NCI-H69 (cell line): ENCODE results near the gene IQGAP1.
"Not testable (repeated sequence)": the region's sequence is repeated elsewhere in the genome, so short reads cannot be mapped to it uniquely, and the experiment has no call there.

Experiments
- DNase-seq: peaks from one replicate; lab custom pipeline; 2025; lab: John Stamatoyannopoulos, UW

IQGAP1 gene, protein sequence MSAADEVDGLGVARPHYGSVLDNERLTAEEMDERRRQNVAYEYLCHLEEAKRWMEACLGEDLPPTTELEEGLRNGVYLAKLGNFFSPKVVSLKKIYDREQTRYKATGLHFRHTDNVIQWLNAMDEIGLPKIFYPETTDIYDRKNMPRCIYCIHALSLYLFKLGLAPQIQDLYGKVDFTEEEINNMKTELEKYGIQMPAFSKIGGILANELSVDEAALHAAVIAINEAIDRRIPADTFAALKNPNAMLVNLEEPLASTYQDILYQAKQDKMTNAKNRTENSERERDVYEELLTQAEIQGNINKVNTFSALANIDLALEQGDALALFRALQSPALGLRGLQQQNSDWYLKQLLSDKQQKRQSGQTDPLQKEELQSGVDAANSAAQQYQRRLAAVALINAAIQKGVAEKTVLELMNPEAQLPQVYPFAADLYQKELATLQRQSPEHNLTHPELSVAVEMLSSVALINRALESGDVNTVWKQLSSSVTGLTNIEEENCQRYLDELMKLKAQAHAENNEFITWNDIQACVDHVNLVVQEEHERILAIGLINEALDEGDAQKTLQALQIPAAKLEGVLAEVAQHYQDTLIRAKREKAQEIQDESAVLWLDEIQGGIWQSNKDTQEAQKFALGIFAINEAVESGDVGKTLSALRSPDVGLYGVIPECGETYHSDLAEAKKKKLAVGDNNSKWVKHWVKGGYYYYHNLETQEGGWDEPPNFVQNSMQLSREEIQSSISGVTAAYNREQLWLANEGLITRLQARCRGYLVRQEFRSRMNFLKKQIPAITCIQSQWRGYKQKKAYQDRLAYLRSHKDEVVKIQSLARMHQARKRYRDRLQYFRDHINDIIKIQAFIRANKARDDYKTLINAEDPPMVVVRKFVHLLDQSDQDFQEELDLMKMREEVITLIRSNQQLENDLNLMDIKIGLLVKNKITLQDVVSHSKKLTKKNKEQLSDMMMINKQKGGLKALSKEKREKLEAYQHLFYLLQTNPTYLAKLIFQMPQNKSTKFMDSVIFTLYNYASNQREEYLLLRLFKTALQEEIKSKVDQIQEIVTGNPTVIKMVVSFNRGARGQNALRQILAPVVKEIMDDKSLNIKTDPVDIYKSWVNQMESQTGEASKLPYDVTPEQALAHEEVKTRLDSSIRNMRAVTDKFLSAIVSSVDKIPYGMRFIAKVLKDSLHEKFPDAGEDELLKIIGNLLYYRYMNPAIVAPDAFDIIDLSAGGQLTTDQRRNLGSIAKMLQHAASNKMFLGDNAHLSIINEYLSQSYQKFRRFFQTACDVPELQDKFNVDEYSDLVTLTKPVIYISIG (N-terminal part only)

DNA sequence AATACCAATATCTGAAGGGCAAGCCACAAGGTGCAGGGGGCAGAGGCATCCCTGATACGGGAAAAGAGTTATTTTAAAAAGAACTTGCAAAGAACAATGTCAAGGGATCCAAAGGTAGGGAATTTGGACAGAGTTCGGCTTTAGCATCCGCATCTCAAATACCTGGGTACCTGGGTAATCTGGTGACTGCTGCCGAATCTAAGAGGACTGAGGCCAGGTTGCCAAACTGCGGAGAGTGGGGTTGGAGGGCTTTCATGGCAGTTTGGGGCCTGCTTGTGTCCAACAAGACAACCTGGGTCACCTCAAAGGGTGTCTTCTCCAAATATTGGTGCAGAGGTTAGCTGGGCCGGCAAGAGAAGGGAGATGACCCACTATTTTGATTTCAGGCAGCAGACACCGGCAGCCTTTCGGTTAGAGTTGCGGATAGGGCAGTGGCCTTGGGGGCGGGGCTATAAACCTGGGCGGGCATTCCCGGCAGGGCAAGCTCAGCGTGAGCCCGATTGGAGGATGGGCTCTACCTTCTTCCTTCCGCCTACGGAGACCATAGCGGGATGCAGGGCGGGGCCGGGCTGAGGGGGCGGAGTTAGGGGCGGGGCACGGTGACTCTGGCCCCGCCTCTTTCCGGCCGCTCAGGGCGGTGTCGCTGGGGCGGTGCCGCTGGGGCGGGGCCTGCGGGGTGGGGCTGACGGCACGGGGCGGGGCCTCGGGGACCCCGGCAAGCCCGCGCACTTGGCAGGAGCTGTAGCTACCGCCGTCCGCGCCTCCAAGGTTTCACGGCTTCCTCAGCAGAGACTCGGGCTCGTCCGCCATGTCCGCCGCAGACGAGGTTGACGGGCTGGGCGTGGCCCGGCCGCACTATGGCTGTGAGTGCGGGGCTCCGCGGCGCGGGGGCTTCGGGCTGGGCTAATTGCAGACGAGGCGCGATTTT, at the start of gene IQGAP1:
IQGAP1 (plus strand) TSS at position 709 of the 928 bp plus-strand sequence; CDS start at position 809, 100 bp downstream.
- peak; percentile 96 for DNase-seq

DNA sequence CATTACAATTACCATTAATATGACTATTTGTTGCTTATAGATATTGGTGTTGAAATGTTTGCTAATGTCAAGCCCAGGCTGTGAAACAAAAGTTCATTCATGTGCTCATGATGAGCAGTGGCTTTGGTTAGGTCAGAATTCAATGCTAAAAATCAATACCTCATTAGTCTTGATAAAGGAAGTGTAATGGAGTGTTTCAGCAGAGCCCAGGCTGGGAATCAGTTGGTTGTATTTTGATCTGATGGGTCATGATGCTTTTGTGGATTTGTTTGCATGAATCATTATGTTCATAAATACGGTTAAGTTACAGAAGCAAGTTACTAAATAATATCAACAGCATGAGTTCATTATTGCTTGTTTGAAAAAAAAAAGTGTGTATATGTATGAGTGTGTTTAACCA, 49.5 kb upstream of the IQGAP1 start:
- DNase-seq, result no peak

DNA sequence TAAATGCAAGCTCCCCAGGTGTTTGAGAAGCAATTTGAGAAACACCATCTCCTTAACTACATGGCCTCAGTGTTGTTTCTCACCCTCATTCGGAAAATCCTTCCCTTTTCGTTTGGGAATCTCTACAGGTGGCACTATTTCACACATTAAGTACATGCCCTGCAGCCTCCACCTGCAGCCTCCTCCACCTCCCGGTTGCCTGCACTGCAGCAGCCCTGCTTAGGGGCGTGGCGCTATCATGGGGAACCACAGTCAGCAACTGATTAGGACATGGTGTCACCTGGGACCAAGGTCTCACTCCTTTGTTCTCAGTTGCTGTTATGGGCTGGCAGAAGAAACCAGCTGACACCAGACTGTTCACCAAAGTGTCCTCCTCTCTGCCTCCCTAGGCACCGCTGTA, 47.7 kb upstream of the IQGAP1 start:
- peak; percentile 78 for DNase-seq

DNA sequence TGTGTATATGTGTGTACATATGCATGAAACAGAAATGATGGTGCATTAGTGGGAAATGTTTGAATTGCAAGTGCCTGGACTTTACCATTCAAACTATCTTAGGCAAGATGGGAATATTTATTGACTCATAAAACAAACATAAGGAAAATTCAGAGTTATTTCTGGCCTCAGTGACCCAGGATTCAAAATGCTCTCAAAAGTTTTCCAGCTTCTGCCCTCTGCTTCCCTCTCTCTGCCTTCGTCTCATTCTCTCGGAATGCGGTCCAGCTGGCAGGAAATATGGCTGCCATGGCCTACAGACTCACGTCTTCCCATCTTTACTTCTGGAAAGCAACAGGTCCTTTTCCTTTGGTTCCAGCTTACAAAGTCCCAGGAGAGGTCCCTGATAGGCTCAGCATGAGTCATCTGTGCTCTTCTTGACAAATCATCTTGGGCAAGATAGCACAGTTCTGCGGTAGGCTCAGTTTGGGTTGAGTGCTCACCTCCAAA, 44.7 kb upstream of the IQGAP1 start:
- DNase-seq, result no peak

DNA sequence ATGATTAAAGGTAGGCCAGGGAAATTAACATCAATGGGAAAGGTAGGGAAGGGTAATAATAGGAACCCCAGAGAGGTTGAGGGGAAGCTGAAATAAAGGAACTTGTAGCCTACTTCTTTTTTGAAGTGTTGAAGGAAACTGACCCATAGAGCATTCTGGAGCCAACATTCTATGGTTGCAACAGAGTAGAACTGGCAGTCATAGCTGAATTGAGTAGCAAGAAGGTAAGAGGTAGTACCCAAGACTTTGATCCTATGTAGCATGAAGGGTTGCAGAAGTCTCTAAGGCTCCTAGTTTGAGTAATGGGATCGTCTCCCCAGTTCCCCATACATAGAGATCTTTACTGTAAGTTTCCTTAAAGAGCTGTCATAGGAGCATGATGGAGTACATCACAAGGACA, 43.4 kb upstream of the IQGAP1 start:
- no peak for DNase-seq

DNA sequence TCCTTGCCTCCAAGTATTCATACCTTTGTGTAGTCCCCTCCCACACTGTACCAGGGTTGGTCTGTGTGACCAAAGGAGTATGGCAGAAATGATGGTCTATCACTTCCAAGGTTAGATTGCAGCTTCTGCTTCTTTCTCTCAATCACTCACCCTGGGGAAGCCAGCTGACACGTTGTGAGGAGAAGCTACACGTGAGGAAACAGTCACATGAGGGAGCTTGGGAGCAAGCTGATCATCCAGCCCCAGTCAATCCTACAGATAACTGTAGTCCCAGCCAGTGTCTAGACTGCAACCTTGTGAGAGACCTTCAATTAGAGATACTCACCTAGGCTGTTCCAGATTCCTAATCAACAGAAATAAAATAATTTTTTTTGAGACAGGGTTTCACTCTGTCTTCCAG, 42.2 kb upstream of the IQGAP1 start:
- DNase-seq, result no peak

DNA sequence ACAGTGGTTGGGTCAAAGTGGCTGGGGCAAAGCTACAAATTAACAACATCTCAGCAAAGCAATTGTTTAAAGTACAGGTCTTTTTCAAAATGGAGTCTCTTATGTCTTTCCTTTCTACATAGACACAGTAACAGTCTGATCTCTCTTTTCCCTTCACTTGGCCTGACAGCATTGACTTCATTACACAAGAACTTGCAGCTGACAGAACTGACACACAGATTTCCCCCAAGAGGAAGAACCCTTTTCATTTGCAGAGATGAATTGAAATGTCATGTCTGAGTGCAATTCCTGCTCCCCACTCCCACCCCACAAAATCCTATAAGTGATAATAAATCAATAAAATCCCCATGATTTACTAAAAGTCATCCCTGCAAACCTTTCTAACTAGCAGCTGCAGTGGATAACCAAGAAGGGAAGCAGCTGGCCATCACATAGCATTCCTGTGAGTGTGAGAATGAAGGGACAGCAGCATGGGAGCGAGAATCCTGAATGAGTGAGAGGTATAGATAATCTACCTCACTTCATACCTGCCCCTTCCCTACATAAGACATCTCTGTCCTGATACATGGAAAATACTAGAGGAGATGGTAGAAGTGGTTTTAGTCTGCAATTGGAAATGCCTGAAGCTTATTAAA, 40.5 kb upstream of the IQGAP1 start:
- not testable (repeated sequence) for DNase-seq

DNA sequence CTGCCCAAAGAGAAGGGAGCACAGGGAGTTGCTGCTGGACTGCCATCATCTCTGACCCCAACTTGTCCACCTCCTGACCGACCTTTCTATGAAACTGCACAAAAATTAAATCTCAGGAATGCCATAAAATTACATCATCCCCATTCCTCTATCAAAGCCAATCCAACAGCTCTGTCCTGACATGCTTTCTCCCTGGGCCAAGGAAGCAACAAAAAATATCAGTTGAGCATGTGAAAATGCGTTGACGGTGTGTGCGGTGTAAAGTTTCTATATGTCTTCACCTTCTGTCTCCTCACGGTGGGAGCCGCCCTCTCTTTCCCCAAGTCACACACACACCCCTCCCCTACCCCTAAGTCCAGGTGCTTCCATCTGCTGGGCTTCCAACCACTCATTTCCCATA, 39.6 kb upstream of the IQGAP1 start:
- no peak for DNase-seq

DNA sequence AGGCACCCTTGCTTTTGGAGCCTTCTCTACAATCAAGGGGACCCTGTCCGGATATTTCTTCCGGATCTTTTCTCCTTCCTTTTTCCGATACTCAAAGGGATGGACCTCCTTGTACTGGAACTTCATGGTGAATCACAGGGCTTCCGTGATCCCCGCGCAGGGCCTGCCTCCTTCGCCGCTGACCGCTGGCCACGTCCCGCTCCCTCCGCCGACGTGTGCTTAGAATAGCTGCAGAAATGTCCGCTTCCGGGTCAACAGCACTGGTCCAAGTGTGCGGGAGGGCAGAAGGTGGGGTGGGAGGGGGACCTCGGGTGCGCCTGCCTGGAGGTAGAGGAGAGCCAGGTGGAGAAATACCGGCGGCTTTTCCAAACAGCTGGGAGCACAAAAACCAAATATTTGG, 39.0 kb upstream of the IQGAP1 start:
- no peak for DNase-seq

DNA sequence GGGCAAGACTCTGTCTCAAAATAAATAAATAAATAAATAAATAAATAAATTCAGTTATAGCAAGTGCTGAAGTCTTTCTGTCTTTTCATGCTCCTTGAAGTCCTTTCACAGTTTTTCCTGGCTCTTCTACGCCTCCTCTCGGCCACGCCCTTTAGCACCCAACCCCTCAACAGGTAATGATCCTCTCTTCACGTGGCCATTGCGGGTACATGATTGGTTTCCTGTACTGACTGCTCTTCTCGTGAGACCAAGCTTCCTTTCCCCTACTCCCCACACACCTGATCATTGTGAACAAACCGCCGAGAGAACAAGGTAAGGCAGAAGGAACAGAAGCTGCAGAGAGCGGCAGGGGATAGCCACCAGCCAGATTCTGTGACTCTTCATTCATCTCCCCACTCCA, 38.2 kb upstream of the IQGAP1 start:
- DNase-seq, result no peak

DNA sequence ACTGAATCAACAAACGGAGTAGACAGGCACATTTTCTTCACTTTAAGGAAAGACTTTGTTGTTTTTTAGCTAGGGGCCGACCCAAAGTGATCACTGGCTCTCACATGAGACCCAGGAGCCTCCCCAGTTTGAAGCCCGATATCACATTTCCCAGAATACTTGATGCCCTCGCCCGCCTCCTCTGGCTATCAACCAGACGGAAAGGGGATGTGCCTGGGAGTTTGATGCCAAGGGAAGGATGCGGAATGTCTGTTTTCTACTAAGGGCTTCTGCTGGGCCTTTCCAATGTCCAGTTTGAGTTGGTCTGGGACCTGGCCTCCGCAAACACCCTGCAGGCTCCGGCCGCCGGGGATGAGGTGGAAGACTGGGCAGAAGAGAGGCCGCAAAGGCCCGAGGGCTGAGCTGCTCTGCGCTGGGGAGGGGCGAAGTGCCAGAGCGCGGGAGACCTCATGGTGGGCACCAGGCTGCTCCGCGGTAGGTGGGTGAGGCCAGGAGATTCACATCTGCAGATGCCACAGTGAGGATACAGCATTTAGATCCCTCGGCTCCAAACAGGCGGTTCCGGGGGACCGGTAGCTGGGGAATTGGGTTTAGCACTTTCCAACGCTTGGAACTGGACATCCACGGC, 36.4 kb upstream of the IQGAP1 start:
- peak; percentile 73 for DNase-seq

DNA sequence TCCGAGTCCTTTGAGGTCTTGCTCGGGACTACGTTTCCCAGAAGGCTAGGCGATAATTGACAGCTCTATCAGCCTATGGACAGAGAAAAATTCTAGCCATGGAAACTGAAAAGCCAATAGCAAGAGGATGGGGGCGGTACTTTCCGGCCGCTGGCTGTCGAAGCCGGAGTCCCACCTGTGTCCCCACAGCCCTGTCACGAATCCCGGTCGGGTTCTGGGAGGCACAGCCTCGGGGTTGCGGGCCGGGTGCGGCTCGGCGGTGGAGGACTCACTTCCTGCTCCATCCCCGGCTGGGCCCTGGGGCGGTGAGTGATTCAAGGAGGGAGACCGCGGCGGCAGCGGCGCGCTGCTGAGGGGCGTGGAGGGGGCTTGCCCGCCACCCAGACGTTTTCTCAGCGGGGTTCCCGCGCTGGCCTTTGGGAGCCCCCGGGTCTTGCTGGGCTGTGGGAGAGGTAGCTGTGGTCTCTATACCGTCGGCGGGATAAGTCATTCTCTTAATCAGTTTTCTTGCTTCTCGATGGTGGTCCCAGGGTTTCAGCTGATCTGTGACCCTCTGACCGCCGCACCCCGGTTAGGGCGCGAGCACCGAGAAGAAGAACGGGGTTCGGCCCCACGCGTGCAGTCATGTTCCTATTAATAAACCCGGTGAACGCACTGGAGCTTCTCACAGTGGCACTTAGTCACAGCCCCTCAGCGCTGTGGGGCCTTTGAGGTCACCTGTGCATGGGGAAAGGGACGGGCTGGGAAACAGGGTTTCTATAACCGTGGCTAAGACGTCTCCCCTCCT, 35.7 kb upstream of the IQGAP1 start, which contains the start of gene ZNF774:
ZNF774 (plus strand) TSS at position 178 of the 787 bp plus-strand sequence. CDS start 2,377 bp downstream, outside the sequence.
- DNase-seq, result peak; percentile 93

DNA sequence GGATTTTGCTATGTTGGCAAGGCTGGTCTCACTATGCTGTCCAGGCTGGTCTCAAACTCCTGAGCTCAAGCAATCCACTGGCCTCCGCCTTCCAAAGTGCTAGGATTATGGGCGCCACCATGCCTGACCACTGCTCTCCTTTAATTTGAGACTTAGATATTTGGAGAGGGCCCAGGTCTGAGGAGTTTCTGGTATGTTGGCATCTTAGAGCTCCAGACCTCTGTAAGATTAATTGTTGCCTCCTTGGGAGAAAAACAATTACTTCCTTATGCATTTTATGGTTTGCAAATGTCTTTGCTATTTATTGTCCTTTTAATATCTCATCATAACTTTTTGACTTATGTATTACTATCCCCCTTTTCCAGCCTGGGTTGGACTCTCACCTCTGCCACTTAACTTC, 33.1 kb upstream of the IQGAP1 start:
- no peak for DNase-seq

DNA sequence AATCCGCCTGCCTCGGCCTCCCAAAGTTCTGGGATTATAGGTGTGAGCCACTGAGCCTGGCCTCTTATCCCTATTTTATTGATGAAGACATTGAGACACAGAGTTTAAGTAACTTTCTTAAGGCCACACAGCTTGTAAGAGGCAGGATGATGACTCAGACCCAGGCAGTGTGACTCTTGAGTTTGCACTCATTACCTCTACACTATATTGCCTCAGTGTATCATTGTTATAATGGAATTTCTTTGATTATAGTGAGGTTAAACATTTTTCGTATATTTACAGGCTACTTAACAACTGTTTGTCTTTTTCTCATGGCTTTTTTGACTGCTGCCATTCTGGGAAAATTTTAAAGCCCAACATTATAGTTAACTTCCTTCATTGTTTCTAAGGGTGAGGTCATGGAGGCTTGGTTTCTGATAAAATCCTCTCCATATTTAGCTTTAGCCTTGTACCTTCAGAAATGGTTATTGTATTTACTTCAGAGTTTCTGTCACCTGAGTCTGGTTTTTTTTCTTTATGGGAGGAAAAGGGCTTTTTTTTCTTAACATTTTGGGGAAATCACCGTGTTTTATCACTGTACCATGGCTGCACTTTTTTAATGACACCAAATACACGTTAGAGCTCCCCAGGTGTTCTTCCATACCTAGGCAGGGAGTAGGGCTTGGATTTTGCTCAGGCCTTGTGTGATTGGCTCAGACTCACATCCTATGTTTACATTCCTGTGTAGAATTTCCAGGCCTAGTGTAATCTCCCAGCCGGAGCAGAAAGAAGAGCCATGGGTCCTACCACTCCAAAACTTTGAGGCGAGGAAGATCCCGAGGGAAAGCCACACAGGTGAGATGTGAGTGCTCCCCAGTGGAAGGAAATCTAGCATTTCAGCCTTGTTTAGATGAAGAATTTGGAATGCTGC, 29.7 kb upstream of the IQGAP1 start:
- no peak for DNase-seq

DNA sequence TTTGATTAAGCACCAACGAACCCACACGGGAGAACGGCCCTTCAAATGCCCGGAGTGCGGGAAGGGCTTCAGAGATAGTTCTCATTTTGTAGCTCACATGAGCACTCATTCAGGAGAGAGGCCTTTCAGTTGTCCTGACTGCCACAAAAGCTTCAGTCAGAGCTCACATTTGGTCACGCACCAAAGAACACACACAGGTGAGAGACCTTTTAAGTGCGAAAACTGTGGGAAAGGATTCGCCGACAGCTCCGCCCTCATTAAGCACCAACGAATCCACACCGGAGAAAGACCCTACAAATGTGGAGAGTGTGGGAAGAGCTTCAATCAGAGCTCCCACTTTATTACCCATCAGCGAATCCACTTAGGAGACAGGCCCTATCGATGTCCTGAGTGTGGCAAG, 27.3 kb upstream of the IQGAP1 start:
- DNase-seq, result no peak

DNA sequence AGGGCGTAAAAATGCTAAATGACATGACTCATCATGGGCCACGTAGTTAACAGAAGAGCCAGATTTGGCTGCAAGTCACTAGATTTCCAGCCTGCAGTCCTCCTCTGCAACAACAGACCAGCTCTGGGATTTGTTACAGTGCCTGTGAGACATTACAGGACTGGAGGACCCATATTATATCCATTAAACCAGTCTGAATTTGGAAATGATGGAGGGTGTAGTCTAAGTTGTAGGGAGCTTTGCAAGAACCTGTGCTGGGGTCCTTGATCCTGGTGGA, 25.2 kb upstream of the IQGAP1 start:
- no peak for DNase-seq

DNA sequence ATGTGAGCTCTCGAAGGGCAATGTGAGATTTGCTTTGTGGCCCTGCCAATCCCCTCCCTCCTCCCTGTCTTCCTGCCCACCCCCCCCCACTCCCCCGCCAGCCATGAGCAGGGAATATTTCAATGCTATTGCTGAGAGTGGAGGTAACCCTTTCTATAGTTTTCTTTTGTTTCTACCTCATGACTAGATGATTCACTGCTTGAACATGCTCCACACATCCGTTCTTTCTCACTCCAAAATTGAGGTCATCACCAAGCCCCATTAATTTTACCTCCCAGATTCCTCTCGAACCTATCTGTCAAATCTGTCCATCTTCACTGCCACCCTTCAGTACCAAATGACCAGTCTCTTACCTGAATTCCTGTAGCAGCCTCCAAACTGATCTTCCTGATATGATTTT, 23.8 kb upstream of the IQGAP1 start:
- no peak for DNase-seq

DNA sequence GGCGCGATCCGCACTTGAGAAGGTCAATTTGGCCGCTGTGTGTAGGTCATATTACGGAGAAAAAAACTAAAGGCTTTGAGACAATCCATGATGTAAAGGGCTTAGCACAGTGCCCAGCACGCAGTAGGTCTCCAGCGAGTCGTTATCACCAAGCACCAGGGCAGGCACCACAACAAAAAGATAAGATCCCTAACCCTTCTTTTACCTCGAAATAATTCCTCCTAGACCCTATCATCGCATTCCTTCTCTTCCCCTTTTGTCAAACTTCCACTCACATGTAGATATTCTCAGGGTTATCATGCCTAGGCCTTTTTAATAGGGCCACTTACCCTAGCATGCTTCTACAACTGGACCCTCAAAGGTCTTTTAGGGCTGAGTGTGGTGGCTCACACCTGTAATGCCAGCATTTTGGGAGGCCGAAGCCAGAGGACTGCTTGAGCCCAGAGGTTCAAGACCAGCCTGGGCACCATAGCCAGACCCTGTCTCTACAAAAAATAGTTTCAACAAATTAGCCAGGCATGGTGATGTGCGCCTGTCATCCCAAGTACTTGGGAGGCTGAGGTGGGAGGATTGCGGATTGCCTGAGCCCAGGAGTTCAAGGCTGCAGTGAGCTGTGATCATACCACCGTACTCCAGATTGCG, 22.5 kb upstream of the IQGAP1 start:
- DNase-seq, result no peak
